ENCODE measurements around the gene BCL2.

The BCL2 gene

GRCh38 chr18:63297687-63298399 is 21.7 kb downstream of the BCL2 start:
- Histone ChIP-seq H3K4me1 (ENCODE audit: control insufficient read depth, insufficient read depth, low read length) (peaks cover 13% of the 10 kb centered on the region), H3K27ac (ENCODE audit: low read depth, low read length) (no peak overlapping the region), H3K4me3 (ENCODE audit: low read depth, low read length) (no peak overlapping the region), H3K9ac (ENCODE audit: low read depth, low read length) (no peak overlapping the region), H3K36me3 (ENCODE audit: control insufficient read depth, insufficient read depth, low read length) (no peaks in the 10 kb centered on the region), H3K27me3 (ENCODE audit: control insufficient read depth, insufficient read depth, low read length) (no peaks in the 10 kb centered on the region), H3K9me3 (ENCODE audit: control insufficient read depth, insufficient read depth, low read length) (no peaks in the 10 kb centered on the region)

- H3K9ac ChIP-seq (ENCODE audit: low read depth, low read length): no peak overlapping the region
- no peaks in the 10 kb centered on the region for H3K36me3 ChIP-seq (ENCODE audit: control insufficient read depth, insufficient read depth, low read length)
- peaks cover 13% of the 10 kb centered on the region for H3K4me1 ChIP-seq (ENCODE audit: control insufficient read depth, insufficient read depth, low read length)
- no peak overlapping the region for H3K27ac ChIP-seq (ENCODE audit: low read depth, low read length)
- no peak overlapping the region for H3K4me3 ChIP-seq (ENCODE audit: low read depth, low read length)
- H3K9me3 ChIP-seq (ENCODE audit: control insufficient read depth, insufficient read depth, low read length): no peaks in the 10 kb centered on the region
- no peaks in the 10 kb centered on the region for H3K27me3 ChIP-seq (ENCODE audit: control insufficient read depth, insufficient read depth, low read length)
These were observed 25.6 kb downstream of the BCL2 start for GRCh38 chr18:63293935-63294334.

GRCh38 chr18:63292831-63293683 is 26.5 kb downstream of the BCL2 start:
- no peak overlapping the region for H3K27ac ChIP-seq (ENCODE audit: low read depth, low read length)
- H3K36me3 ChIP-seq (ENCODE audit: control insufficient read depth, insufficient read depth, low read length): no peaks in the 10 kb centered on the region
- peaks cover 5% of the 10 kb centered on the region for H3K4me1 ChIP-seq (ENCODE audit: control insufficient read depth, insufficient read depth, low read length)
- H3K27me3 ChIP-seq (ENCODE audit: control insufficient read depth, insufficient read depth, low read length): no peaks in the 10 kb centered on the region
- H3K9ac ChIP-seq (ENCODE audit: low read depth, low read length): no peak overlapping the region
- H3K4me3 ChIP-seq (ENCODE audit: low read depth, low read length): no peak overlapping the region
- H3K9me3 ChIP-seq (ENCODE audit: control insufficient read depth, insufficient read depth, low read length): no peaks in the 10 kb centered on the region

GRCh38 chr18:63291278-63291677 is 28.3 kb downstream of the BCL2 start:
- no peak overlapping the region for H3K9ac ChIP-seq (ENCODE audit: low read depth, low read length)
- H3K27me3 ChIP-seq (ENCODE audit: control insufficient read depth, insufficient read depth, low read length): no peaks in the 10 kb centered on the region
- no peaks in the 10 kb centered on the region for H3K36me3 ChIP-seq (ENCODE audit: control insufficient read depth, insufficient read depth, low read length)
- no peak overlapping the region for H3K4me3 ChIP-seq (ENCODE audit: low read depth, low read length)
- H3K9me3 ChIP-seq (ENCODE audit: control insufficient read depth, insufficient read depth, low read length): no peaks in the 10 kb centered on the region
- H3K4me1 ChIP-seq (ENCODE audit: control insufficient read depth, insufficient read depth, low read length): no peaks in the 10 kb centered on the region; the same call in 1 of the 2 replicates
- no peak overlapping the region for H3K27ac ChIP-seq (ENCODE audit: low read depth, low read length)

GRCh38 chr18:63290821-63291200 is 28.8 kb downstream of the BCL2 start:
- no peak overlapping the region for H3K9ac ChIP-seq (ENCODE audit: low read depth, low read length)
- H3K27me3 ChIP-seq (ENCODE audit: control insufficient read depth, insufficient read depth, low read length): no peaks in the 10 kb centered on the region
- H3K9me3 ChIP-seq (ENCODE audit: control insufficient read depth, insufficient read depth, low read length): no peaks in the 10 kb centered on the region
- no peak overlapping the region for H3K4me3 ChIP-seq (ENCODE audit: low read depth, low read length)
- H3K36me3 ChIP-seq (ENCODE audit: control insufficient read depth, insufficient read depth, low read length): no peaks in the 10 kb centered on the region
- H3K4me1 ChIP-seq (ENCODE audit: control insufficient read depth, insufficient read depth, low read length): no peaks in the 10 kb centered on the region; the same call in 1 of the 2 replicates
- no peak overlapping the region for H3K27ac ChIP-seq (ENCODE audit: low read depth, low read length)

GRCh38 chr18:63290166-63290820 is 29.3 kb downstream of the BCL2 start:
- Histone ChIP-seq H3K4me1 (ENCODE audit: control insufficient read depth, insufficient read depth, low read length) (no peaks in the 10 kb centered on the region; the same call in 1 of the 2 replicates), H3K27me3 (ENCODE audit: control insufficient read depth, insufficient read depth, low read length) (no peaks in the 10 kb centered on the region), H3K27ac (ENCODE audit: low read depth, low read length) (no peak overlapping the region), H3K4me3 (ENCODE audit: low read depth, low read length) (no peak overlapping the region), H3K9me3 (ENCODE audit: control insufficient read depth, insufficient read depth, low read length) (no peaks in the 10 kb centered on the region), H3K36me3 (ENCODE audit: control insufficient read depth, insufficient read depth, low read length) (no peaks in the 10 kb centered on the region), H3K9ac (ENCODE audit: low read depth, low read length) (no peak overlapping the region)

GRCh38 chr18:63288311-63288710 is 31.3 kb downstream of the BCL2 start:
- H3K27me3 ChIP-seq (ENCODE audit: control insufficient read depth, insufficient read depth, low read length): no peaks in the 10 kb centered on the region
- H3K36me3 ChIP-seq (ENCODE audit: control insufficient read depth, insufficient read depth, low read length): no peaks in the 10 kb centered on the region
- no peak overlapping the region for H3K4me3 ChIP-seq (ENCODE audit: low read depth, low read length)
- no peaks in the 10 kb centered on the region for H3K9me3 ChIP-seq (ENCODE audit: control insufficient read depth, insufficient read depth, low read length)
- no peak overlapping the region for H3K9ac ChIP-seq (ENCODE audit: low read depth, low read length)
- H3K4me1 ChIP-seq (ENCODE audit: control insufficient read depth, insufficient read depth, low read length): no peaks in the 10 kb centered on the region; the same call in 1 of the 2 replicates
- no peak overlapping the region for H3K27ac ChIP-seq (ENCODE audit: low read depth, low read length)

- H3K4me1 ChIP-seq (ENCODE audit: control insufficient read depth, insufficient read depth, low read length): no peaks in the 10 kb centered on the region; the same call in 1 of the 2 replicates
- no peaks in the 10 kb centered on the region for H3K36me3 ChIP-seq (ENCODE audit: control insufficient read depth, insufficient read depth, low read length)
- H3K27ac ChIP-seq (ENCODE audit: low read depth, low read length): no peak overlapping the region
- no peak overlapping the region for H3K4me3 ChIP-seq (ENCODE audit: low read depth, low read length)
- no peaks in the 10 kb centered on the region for H3K9me3 ChIP-seq (ENCODE audit: control insufficient read depth, insufficient read depth, low read length)
- no peak overlapping the region for H3K9ac ChIP-seq (ENCODE audit: low read depth, low read length)
- no peaks in the 10 kb centered on the region for H3K27me3 ChIP-seq (ENCODE audit: control insufficient read depth, insufficient read depth, low read length)
These were observed 31.8 kb downstream of the BCL2 start for GRCh38 chr18:63287691-63288220.

GRCh38 chr18:63286926-63287325 is 32.6 kb downstream of the BCL2 start:
- Histone ChIP-seq H3K27ac (ENCODE audit: low read depth, low read length) (no peak overlapping the region), H3K9me3 (ENCODE audit: control insufficient read depth, insufficient read depth, low read length) (no peaks in the 10 kb centered on the region), H3K4me1 (ENCODE audit: control insufficient read depth, insufficient read depth, low read length) (no peaks in the 10 kb centered on the region; the same call in 1 of the 2 replicates), H3K27me3 (ENCODE audit: control insufficient read depth, insufficient read depth, low read length) (no peaks in the 10 kb centered on the region), H3K4me3 (ENCODE audit: low read depth, low read length) (no peak overlapping the region), H3K36me3 (ENCODE audit: control insufficient read depth, insufficient read depth, low read length) (no peaks in the 10 kb centered on the region), H3K9ac (ENCODE audit: low read depth, low read length) (no peak overlapping the region)

- H3K9ac ChIP-seq (ENCODE audit: low read depth, low read length): no peak overlapping the region
- H3K36me3 ChIP-seq (ENCODE audit: control insufficient read depth, insufficient read depth, low read length): no peaks in the 10 kb centered on the region
- H3K27ac ChIP-seq (ENCODE audit: low read depth, low read length): no peak overlapping the region
- H3K4me3 ChIP-seq (ENCODE audit: low read depth, low read length): no peak overlapping the region
- H3K4me1 ChIP-seq (ENCODE audit: control insufficient read depth, insufficient read depth, low read length): no peaks in the 10 kb centered on the region
- H3K9me3 ChIP-seq (ENCODE audit: control insufficient read depth, insufficient read depth, low read length): no peaks in the 10 kb centered on the region
- no peaks in the 10 kb centered on the region for H3K27me3 ChIP-seq (ENCODE audit: control insufficient read depth, insufficient read depth, low read length)
These were observed 34.5 kb downstream of the BCL2 start for GRCh38 chr18:63284827-63285733.

Data from HUES48 (cell line).